Lower lobe of right lung (tissue), 2 donors: ENCODE data around the gene CFAP43. TPM values are rescaled to one million over a fixed set of nuclear protein-coding genes. Genes with fewer than 3 reads are reported as not detected.

Experiments
- ATAC-seq, 2 donors: fragments of 200-7000 bp; cut with Tn5 transposase; one replicate each; pipeline ENCODE4 v1.9.1; 2020 to 2022; ENCODE audit warnings: mild to moderate bottlenecking in 2 of 2, moderate library complexity in 2 of 2
- DNase-seq: peaks from one replicate; pipeline ENCODE4 v3.0.0-alpha.2; 2020
- H3K27ac ChIP-seq: fragments of 200-600 bp; one replicate; pipeline ENCODE4 v1.8.0; 2022
- H3K27me3 ChIP-seq: fragments of 200-600 bp; one replicate; pipeline ENCODE4 v1.8.0; 2022; ENCODE audit warnings: low read depth
- H3K36me3 ChIP-seq: fragments of 200-600 bp; one replicate; pipeline ENCODE4 v1.8.0; 2022; ENCODE audit warnings: mild to moderate bottlenecking
- H3K4me1 ChIP-seq: fragments of 200-600 bp; one replicate; pipeline ENCODE4 v1.8.0; 2022
- H3K4me3 ChIP-seq: fragments of 200-600 bp; one replicate; pipeline ENCODE4 v1.8.0; 2022; ENCODE audit warnings: mild to moderate bottlenecking
- H3K9me3 ChIP-seq: fragments of 200-600 bp; one replicate; pipeline ENCODE4 v1.8.0; 2022
- CTCF ChIP-seq: fragments of 200-600 bp; IDR thresholded peaks from one replicate; pipeline ENCODE4 v1.8.0; 2022; ENCODE audit warnings: antibody characterized with exemption, mild to moderate bottlenecking
- intact Hi-C: fragments of 100-400 bp; cut with DNase I; formaldehyde crosslinking; loops from one replicate; pipeline ENCODE4 v1.11.0; 2022
- total RNA-seq: library from RNA; stranded (reverse); fragmentation: NEBNext Ultra II Directional; extraction: Animal tissue kit (Norgen Biotek cat#: 25700); gene quantifications from one replicate; pipeline ENCODE4 v1.2.1, GENCODE V29; 2021
- donor health status: DM: no; HTN: yes; CAD: no; lungs with severe emphysema.

CFAP43 gene
- total RNA-seq, 1 donor from 2014 or later, result 12.9 TPM

DNA sequence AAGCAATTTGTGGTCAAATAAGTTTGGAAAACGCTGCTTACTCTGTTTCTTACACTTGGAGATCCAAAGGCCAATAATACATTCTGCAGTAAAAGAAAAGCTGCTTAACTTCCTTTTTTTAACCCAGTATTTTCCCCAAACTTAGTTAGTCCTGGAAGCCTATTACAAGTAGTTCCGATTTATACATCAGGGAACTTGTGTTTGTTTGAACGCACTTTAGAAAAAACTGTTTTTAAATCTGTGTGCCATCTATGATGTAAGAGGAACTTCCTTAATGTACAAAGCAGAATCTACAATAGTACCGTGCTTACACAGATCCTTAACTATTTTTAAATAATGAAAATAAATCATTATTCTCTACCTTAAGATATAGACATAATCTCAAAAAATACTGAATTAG lies 87.2 kb downstream of the CFAP43 start:
- intact Hi-C loops, result no loop called here
- no peak for DNase-seq
- no peak for ATAC-seq

GRCh38 chr10:104143829-104144228 lies 88.3 kb downstream of the CFAP43 start:
- Histone ChIP-seq H3K4me1 (no peaks in the 10 kb centered on the region), H3K9me3 (no peaks in the 10 kb centered on the region), H3K36me3 (no peaks in the 10 kb centered on the region), H3K27me3 (no peaks in the 10 kb centered on the region), H3K4me3 (no peak overlapping the region), H3K27ac (no peak overlapping the region)
- ATAC-seq (no peak), DNase-seq (no peak)
- TF ChIP-seq CTCF, result no peak
- intact Hi-C loops, result no loop called here

More for the DNA sequence above, 87.2 kb downstream of the CFAP43 start:
- no peak overlapping the region for H3K27ac ChIP-seq
- no peaks in the 10 kb centered on the region for H3K36me3 ChIP-seq
- no peaks in the 10 kb centered on the region for H3K27me3 ChIP-seq
- no peak overlapping the region for H3K4me3 ChIP-seq
- no peaks in the 10 kb centered on the region for H3K4me1 ChIP-seq
- no peaks in the 10 kb centered on the region for H3K9me3 ChIP-seq
- TF ChIP-seq CTCF, result no peak

DNA sequence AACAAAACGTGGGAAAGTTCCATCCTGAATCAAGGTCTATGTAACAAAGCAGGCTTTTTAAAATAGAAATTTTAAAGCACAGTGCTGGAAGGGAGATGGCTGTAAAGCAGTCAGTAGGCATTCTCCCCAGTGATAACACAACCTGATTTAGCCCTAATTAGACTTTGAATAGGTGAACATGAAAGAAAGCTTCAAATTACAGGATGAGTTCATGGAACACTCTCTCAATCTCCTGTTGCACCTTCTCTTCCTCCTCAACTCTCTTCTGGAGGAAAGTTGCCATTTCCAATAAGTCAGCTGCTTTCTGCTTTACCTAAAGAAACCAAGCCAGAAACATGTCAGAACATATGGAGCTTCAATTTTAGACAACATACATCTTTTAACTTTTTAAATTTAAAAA lies 90.1 kb downstream of the CFAP43 start:
- ATAC-seq (no peak), DNase-seq (no peak)
- no peak overlapping the region for H3K27ac ChIP-seq
- no peaks in the 10 kb centered on the region for H3K9me3 ChIP-seq
- no peaks in the 10 kb centered on the region for H3K4me1 ChIP-seq
- H3K36me3 ChIP-seq, result no peaks in the 10 kb centered on the region
- intact Hi-C loops, result no loop called here
- H3K4me3 ChIP-seq, result no peak overlapping the region
- H3K27me3 ChIP-seq, result no peaks in the 10 kb centered on the region
- TF ChIP-seq CTCF, result no peak

- intact Hi-C loops, result no loop called here
- Histone ChIP-seq H3K9me3 (no peaks in the 10 kb centered on the region), H3K27ac (no peak overlapping the region), H3K4me1 (no peaks in the 10 kb centered on the region), H3K36me3 (no peaks in the 10 kb centered on the region), H3K27me3 (no peaks in the 10 kb centered on the region), H3K4me3 (no peak overlapping the region)
- DNase-seq, result no peak
- no peak for TF ChIP-seq CTCF
- no peak for ATAC-seq
These were observed 92.9 kb downstream of the CFAP43 start for GRCh38 chr10:104139221-104139620.

DNA sequence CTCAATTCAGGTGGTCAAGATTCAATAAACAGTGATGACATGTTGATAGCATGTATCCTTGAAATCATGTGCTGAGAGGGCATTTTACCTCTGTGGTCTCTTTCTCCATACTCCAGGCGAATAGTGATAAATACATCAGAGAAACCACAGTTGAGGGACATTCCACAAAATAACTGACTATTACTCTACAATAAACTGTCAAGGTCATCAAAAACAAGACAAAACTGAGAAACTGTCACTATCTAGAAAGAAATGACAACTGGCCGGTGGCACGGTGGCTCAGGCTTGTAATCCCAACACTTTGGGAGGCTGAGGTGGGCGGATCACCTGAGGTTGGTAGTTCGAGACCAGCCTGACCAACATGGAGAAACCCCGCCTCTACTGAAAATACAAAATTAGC lies 94.0 kb downstream of the CFAP43 start:
- ATAC-seq, result no peak
- TF ChIP-seq CTCF, result no peak
- Histone ChIP-seq H3K4me1 (no peaks in the 10 kb centered on the region), H3K4me3 (no peak overlapping the region), H3K27me3 (no peaks in the 10 kb centered on the region), H3K36me3 (no peaks in the 10 kb centered on the region), H3K9me3 (no peaks in the 10 kb centered on the region), H3K27ac (no peak overlapping the region)
- intact Hi-C loops, result no loop called here
- DNase-seq, result no peak

- Histone ChIP-seq H3K4me1 (no peaks in the 10 kb centered on the region), H3K27me3 (no peaks in the 10 kb centered on the region), H3K27ac (no peak overlapping the region), H3K9me3 (no peaks in the 10 kb centered on the region), H3K4me3 (no peak overlapping the region), H3K36me3 (peaks cover 7% of the 10 kb centered on the region)
- no peak for DNase-seq
- ATAC-seq, result no peak
- intact Hi-C loops, result no loop called here
- no peak for TF ChIP-seq CTCF
These were observed 102.1 kb downstream of the CFAP43 start for GRCh38 chr10:104130041-104130440.
